CD4-positive, alpha-beta T cell (primary cell): ENCODE data around the gene PARD3B. TPM values are rescaled to one million over a fixed set of nuclear protein-coding genes. Genes with fewer than 3 reads are reported as not detected.

Experiments used
- ATAC-seq: fragments of 200-7000 bp; cut with Tn5 transposase; one replicate; pipeline ENCODE4 v1.10.0; 2022; ENCODE audit warnings: mild to moderate bottlenecking; ENCODE audit not compliant: poor library complexity
- CTCF ChIA-PET: fragments of 350-600 bp; sonication (Branson Sonifier 250); formaldehyde crosslinking; loops from one replicate; lab custom pipeline; 2021; ENCODE audit warnings: antibody characterized with exemption, inconsistent platforms; lab: Charles Lee
- POLR2A ChIA-PET: fragments of 350-600 bp; sonication (Branson Sonifier 250); formaldehyde crosslinking; loops from one replicate; lab custom pipeline; 2021; ENCODE audit warnings: antibody characterized with exemption, inconsistent platforms; lab: Charles Lee
- DNase-seq, 14 experiments: peaks; one replicate each; pipeline ENCODE4 v3.0.0-alpha.2; 2013 to 2020; ENCODE audit warnings: mixed read lengths in 2 of 14
- H3K27ac ChIP-seq, 2 donors: one replicate each; pipeline versions ENCODE4 v1.5.1 to v1.7.0; 2013; ENCODE audit warnings: low read length in 2 of 2, low read depth in 1 of 2, mild to moderate bottlenecking in 1 of 2
- H3K27me3 ChIP-seq, 2 experiments: 1 replicate in 1 of 2; 2 replicates in 1 of 2; pipeline versions ENCODE4 v1.6.1 to v1.7.0; 2013; ENCODE audit warnings: low read length in 2 of 2, control low read depth in 1 of 2, mild to moderate bottlenecking in 1 of 2, moderate library complexity in 1 of 2; ENCODE audit not compliant: insufficient read depth in 2 of 2, control insufficient read depth in 1 of 2
- H3K36me3 ChIP-seq: one replicate; pipeline ENCODE4 v1.6.1; 2013; ENCODE audit warnings: low read length, control low read depth; ENCODE audit not compliant: insufficient read depth
- H3K4me1 ChIP-seq: one replicate; pipeline ENCODE4 v1.6.1; 2013; ENCODE audit warnings: low read length, control low read depth; ENCODE audit not compliant: insufficient read depth
- H3K4me3 ChIP-seq: one replicate; pipeline ENCODE4 v1.5.1; 2013; ENCODE audit warnings: mild to moderate bottlenecking, low read length, moderate library complexity
- H3K9me3 ChIP-seq, 2 experiments: 1 replicate in 1 of 2; 2 replicates in 1 of 2; pipeline versions ENCODE4 v1.6.1 to v1.7.0; 2013; ENCODE audit warnings: low read length in 2 of 2, mild to moderate bottlenecking in 2 of 2, control low read depth in 1 of 2, moderate library complexity in 1 of 2; ENCODE audit not compliant: control insufficient read depth in 1 of 2, insufficient read depth in 1 of 2
- H3K27ac Mint-ChIP-seq: one replicate; pipeline ENCODE4 v1.8.0; 2020; ENCODE audit warnings: mixed read lengths
- H3K27me3 Mint-ChIP-seq: one replicate; pipeline ENCODE4 v1.8.0; 2021; ENCODE audit warnings: mixed read lengths
- H3K36me3 Mint-ChIP-seq: one replicate; pipeline ENCODE4 v1.8.0; 2021; ENCODE audit warnings: low read depth, mixed read lengths
- H3K4me1 Mint-ChIP-seq: one replicate; pipeline ENCODE4 v1.8.0; 2021; ENCODE audit warnings: low read depth, mixed read lengths
- H3K4me3 Mint-ChIP-seq: one replicate; pipeline ENCODE4 v1.8.0; 2020; ENCODE audit warnings: mild to moderate bottlenecking, mixed read lengths
- H3K9me3 Mint-ChIP-seq: one replicate; pipeline ENCODE4 v1.8.0; 2020; ENCODE audit warnings: mixed read lengths
- intact Hi-C, 2 experiments: fragments of 100-400 bp; cut with DNase I in 1 of 2; cut with micrococcal nuclease in 1 of 2; formaldehyde crosslinking; loops; one replicate each; pipeline versions ENCODE4 v1.15.1 to v1.9.0; 2023 to 2025; cut with DNase I, micrococcal nuclease
- total RNA-seq, 174 experiments: library from RNA in 2 of 174; stranded (reverse) in 2 of 174; gene quantifications; one replicate each; pipeline ENCODE4 v1.2.3 and lab custom pipeline; 2021 to 2026
- TF ChIP-seq, protein P1 (sequence below): fragments of 200-600 bp; IDR thresholded peaks from one replicate; pipeline ENCODE4 v1.8.0; 2022; ENCODE audit warnings: antibody characterized with exemption, mild to moderate bottlenecking

The PARD3B gene
- total RNA-seq, 2 experiments from 2014 or later, result 0.87 to 1.9 TPM

DNA sequence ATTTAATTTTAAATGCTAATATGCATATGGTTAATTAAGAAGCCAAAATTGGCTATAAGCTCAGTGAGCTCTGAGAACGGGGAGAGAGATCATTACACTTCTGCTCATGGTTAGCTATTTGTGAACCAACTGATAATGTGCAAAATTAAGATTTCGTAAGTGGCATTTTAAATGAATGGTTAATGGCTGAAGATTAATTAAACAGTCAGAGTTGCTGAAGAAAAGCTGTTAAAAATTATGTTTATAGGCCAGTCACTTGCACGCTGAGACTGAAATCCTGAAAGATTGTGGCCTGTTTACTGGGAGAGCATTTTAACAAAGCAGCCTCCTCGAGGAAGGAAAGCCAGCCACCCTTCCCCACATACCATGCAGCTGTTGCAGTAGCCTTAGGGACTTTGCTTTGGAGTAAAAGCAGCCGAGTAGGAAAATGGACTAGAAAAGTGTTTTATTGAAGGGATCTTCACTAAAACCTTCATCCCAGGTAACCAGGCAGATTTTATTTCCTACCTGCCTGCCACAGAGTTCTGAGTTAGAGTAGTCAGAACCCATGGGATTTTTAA lies 918.3 kb downstream of the PARD3B start:
- Histone ChIP-seq H3K4me3 (no peak overlapping the region), H3K4me1 (no peaks in the 10 kb centered on the region), H3K9me3 (no peaks in the 10 kb centered on the region), H3K27me3 (no peaks in the 10 kb centered on the region), H3K27ac (no peak overlapping the region), H3K36me3 (no peaks in the 10 kb centered on the region)
- ChIA-PET POLR2A (interaction anchor here (0.6 to 1.1 kb wide), 2 partner anchors 13 to 256 kb away, joined by 3 to 5 read pairs; no protein-coding TSS in a partner anchor), CTCF (no interaction called here)
- TF ChIP-seq, protein P1, sequence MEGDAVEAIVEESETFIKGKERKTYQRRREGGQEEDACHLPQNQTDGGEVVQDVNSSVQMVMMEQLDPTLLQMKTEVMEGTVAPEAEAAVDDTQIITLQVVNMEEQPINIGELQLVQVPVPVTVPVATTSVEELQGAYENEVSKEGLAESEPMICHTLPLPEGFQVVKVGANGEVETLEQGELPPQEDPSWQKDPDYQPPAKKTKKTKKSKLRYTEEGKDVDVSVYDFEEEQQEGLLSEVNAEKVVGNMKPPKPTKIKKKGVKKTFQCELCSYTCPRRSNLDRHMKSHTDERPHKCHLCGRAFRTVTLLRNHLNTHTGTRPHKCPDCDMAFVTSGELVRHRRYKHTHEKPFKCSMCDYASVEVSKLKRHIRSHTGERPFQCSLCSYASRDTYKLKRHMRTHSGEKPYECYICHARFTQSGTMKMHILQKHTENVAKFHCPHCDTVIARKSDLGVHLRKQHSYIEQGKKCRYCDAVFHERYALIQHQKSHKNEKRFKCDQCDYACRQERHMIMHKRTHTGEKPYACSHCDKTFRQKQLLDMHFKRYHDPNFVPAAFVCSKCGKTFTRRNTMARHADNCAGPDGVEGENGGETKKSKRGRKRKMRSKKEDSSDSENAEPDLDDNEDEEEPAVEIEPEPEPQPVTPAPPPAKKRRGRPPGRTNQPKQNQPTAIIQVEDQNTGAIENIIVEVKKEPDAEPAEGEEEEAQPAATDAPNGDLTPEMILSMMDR, result no peak
- peaks cover 6% of the 10 kb centered on the region for H3K27me3 Mint-ChIP-seq
- H3K4me1 Mint-ChIP-seq, result no peaks in the 10 kb centered on the region
- H3K9me3 Mint-ChIP-seq, result no peaks in the 10 kb centered on the region
- intact Hi-C loops, result no loop called here
- no peaks in the 10 kb centered on the region for H3K36me3 Mint-ChIP-seq
- no peak for DNase-seq
- H3K4me3 Mint-ChIP-seq, result no peak overlapping the region
- no peak overlapping the region for H3K27ac Mint-ChIP-seq
- ATAC-seq, result no peak

DNA sequence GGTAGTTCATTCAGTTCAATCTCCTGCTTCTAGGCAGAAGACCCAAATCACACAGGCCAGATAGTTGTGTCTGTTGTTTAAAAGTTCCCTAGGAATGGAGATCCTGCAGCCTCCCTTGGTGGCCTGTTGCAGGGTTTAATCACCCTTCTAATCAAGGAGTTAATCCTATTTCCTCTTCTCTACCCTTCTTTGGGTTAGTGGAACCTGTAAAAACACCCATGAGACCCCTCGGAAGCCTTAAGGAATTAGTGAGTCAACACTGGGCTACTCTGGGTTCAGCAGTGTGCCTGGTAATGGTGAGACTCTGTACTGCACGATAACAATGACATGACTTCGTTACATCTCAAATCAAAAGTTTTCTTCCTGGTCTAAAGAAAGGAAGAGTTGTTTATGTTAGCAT lies 919.4 kb downstream of the PARD3B start:
- Mint-ChIP-seq H3K4me1 (no peaks in the 10 kb centered on the region), H3K27ac (no peak overlapping the region), H3K9me3 (no peaks in the 10 kb centered on the region), H3K36me3 (no peaks in the 10 kb centered on the region), H3K4me3 (no peak overlapping the region), H3K27me3 (peaks cover 6% of the 10 kb centered on the region)
- ChIA-PET POLR2A (no interaction called here), CTCF (no interaction called here)
- H3K9me3 ChIP-seq, result no peaks in the 10 kb centered on the region
- H3K36me3 ChIP-seq, result no peaks in the 10 kb centered on the region
- DNase-seq (no peak), ATAC-seq (no peak)
- H3K27ac ChIP-seq, result no peak overlapping the region
- no peak overlapping the region for H3K4me3 ChIP-seq
- intact Hi-C loops, result no loop called here
- TF ChIP-seq, protein P1, result no peak
- no peaks in the 10 kb centered on the region for H3K27me3 ChIP-seq
- H3K4me1 ChIP-seq, result no peaks in the 10 kb centered on the region

DNA sequence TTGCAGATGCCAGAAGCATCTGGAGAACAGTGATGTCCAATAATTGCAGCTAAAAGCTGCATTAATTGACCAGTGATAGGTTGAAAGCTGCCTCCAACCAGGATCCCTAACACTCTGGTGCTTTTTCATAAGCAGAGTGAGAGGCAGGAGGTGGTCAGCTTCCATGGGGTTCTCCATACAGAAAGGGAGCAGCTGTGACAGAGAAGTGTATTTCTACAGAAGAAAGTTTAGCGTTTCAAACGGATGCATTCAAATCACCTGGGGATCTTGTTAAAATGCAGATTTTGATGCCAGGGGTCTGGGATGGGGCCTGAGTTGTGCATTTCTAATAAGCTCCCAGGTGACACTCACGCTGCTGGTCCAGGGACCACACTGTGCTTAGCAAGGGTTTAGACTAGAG lies 920.5 kb downstream of the PARD3B start:
- Histone ChIP-seq H3K27ac (no peak overlapping the region), H3K4me1 (no peaks in the 10 kb centered on the region), H3K4me3 (no peak overlapping the region), H3K36me3 (no peaks in the 10 kb centered on the region), H3K9me3 (no peaks in the 10 kb centered on the region), H3K27me3 (no peaks in the 10 kb centered on the region)
- intact Hi-C loops, result no loop called here
- CTCF ChIA-PET, result no interaction called here
- POLR2A ChIA-PET, result no interaction called here
- Mint-ChIP-seq H3K4me1 (no peaks in the 10 kb centered on the region), H3K36me3 (no peaks in the 10 kb centered on the region), H3K27ac (no peak overlapping the region), H3K4me3 (no peak overlapping the region), H3K9me3 (no peaks in the 10 kb centered on the region), H3K27me3 (peaks cover 6% of the 10 kb centered on the region)
- TF ChIP-seq, protein P1, result no peak
- DNase-seq, result no peak
- no peak for ATAC-seq
